Choroid plexus epithelial cell (primary cell): Measurements from ENCODE around the gene LYST.
A peak's percentile ranks its signal among the peaks of the same experiment; 100 is the strongest.
"Not testable (repeated sequence)": the region's sequence is repeated elsewhere in the genome, so short reads cannot be mapped to it uniquely, and the experiment has no call there.

ENCODE experiments used
- DNase-seq: peaks from one replicate; pipeline ENCODE4 v3.0.0-alpha.2; 2010; ENCODE audit warnings: low read depth
- H3K4me3 ChIP-seq: 2 replicates; pipeline ENCODE4 v1.5.1; 2011; ENCODE audit warnings: low read depth, mild to moderate bottlenecking, control low read depth, low read length, moderate library complexity
- TF ChIP-seq, protein P1 (sequence below): conservative IDR thresholded peaks from 2 replicates; pipeline ENCODE4 v1.5.1; 2011; ENCODE audit warnings: low read depth, mild to moderate bottlenecking, control low read depth, inconsistent platforms, low read length, moderate library complexity

LYST gene

GRCh38 chr1:235625340-235625739 lies 241.4 kb downstream of the LYST start:
- TF ChIP-seq, protein P1, sequence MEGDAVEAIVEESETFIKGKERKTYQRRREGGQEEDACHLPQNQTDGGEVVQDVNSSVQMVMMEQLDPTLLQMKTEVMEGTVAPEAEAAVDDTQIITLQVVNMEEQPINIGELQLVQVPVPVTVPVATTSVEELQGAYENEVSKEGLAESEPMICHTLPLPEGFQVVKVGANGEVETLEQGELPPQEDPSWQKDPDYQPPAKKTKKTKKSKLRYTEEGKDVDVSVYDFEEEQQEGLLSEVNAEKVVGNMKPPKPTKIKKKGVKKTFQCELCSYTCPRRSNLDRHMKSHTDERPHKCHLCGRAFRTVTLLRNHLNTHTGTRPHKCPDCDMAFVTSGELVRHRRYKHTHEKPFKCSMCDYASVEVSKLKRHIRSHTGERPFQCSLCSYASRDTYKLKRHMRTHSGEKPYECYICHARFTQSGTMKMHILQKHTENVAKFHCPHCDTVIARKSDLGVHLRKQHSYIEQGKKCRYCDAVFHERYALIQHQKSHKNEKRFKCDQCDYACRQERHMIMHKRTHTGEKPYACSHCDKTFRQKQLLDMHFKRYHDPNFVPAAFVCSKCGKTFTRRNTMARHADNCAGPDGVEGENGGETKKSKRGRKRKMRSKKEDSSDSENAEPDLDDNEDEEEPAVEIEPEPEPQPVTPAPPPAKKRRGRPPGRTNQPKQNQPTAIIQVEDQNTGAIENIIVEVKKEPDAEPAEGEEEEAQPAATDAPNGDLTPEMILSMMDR = no peak
- no peak for DNase-seq
- H3K4me3 ChIP-seq = no peak overlapping the region

GRCh38 chr1:235624721-235625333 lies 241.9 kb downstream of the LYST start:
- TF ChIP-seq, protein P1 = no peak
- DNase-seq = peak; percentile 92
- H3K4me3 ChIP-seq = no peak overlapping the region

DNA sequence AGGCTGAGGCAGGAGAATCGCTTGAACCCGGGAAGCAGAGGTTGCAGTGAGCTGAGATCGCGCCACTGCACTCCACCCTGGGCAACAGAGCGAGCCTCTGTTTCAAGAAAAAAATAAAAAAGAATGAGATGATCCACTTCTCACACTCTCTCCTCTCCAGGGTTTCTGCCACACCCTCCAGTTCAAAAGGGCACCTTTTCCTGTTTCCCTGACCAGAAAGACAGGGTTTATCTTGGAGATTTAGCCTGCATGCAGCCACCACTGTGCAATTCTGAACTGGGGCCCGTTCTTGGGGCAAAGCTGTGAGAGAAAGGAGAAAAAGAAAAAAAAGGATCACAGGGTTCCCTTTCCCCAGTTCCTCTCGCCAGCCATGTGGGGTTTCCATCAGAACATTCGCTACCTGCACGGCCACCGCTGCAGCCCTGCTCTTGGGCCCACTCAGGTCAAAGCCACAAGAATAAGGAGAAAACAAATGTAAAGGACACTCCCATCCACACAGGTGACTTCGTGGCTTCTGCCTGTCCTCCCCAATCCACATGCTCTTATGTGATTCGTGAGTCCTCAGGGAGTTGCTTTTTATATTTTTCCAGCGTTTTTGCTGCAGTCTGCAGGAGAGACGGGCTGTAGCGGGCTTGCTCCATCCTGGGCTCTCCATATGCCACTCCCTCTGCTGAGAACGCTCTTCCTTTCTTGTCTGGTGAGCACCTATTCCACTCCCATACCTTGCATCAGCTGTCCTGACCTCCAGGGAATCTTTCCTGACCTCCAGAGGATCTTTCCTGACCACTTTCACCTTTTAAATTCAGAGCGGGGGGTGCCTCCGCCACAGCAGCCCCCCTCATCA lies 243.5 kb downstream of the LYST start:
- DNase-seq = no peak
- TF ChIP-seq, protein P1 = no peak
- H3K4me3 ChIP-seq = no peak overlapping the region

DNA sequence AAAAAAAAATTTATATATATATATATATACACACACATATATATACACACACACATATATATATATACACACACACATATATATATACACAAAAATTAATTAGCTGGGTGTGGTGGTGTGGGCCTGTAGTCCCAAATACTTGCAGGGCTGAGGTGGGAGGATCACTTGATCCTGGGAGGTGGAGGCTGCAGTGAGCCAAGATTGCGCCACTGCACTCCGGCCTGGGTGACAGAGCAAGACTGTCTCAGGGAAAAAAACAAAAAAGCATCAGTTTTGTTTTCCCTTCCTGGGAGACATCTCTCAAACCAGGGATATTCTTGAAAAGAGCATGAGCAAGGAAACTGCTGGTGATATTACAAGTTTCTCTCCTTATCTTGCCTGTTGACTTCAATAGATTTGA lies 247.6 kb downstream of the LYST start:
- peak; percentile 5 for DNase-seq

GRCh38 chr1:235617808-235618207 lies 248.9 kb downstream of the LYST start:
- peak; percentile 83 for DNase-seq
- no peak overlapping the region for H3K4me3 ChIP-seq
- TF ChIP-seq, protein P1 = peak; percentile 74

More for the DNA sequence above, 247.6 kb downstream of the LYST start:
- not testable (repeated sequence) for H3K4me3 ChIP-seq

- no peak for DNase-seq
- H3K4me3 ChIP-seq = no peak overlapping the region
- TF ChIP-seq, protein P1 = no peak
Measured at GRCh38 chr1:235617140-235617539, 249.6 kb downstream of the LYST start.

- TF ChIP-seq, protein P1 = no peak
- DNase-seq = no peak
- H3K4me3 ChIP-seq = no peak overlapping the region
Measured at GRCh38 chr1:235614442-235614954, 252.2 kb downstream of the LYST start.
